LNCAP (cell line): ENCODE measurements around the gene MKX.

Experiments used
- CTCF ChIP-seq: fragments of 450-650 bp; IDR thresholded peaks from 2 replicates; pipeline ENCODE4 v1.5.1; 2017; ENCODE audit warnings: mild to moderate bottlenecking

The MKX gene

DNA sequence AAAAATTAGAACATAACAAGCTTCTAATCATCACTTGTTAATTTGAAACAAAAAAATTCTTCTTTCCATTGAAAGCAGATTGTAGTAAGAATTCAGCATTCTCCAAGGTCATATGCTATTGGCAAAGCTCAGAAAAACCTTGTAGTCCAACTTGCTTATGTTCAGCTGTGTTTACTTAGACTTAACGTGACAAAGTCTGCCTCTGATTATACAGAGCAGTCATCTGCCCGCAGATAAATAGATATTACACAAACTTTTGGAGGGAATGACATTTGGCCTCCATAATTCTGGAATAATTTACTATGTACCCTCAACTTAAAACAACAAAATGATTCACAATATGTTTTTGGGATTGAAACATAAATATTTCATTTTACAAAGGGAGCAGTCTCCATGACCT, 45.8 kb downstream of the MKX start:
- no peak for TF ChIP-seq CTCF

DNA sequence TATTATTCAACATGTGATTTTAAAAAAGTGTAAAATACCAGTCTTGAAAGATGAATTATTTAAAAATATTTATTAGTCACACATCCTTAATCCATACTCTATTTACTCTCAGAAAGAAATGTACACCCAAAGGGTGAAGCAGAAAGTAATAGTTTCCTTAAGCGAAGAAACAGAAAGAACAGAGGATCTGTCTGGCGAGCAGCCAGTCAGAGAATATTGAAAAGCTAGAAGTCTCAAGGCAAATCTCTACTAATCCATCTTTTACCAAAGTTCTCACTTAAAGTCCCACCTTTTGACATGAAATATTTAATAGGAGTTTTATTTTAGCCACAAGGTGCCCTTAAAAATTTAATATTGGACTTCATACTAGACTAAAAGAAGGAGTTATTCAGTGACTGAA, 46.7 kb downstream of the MKX start:
- TF ChIP-seq CTCF: no peak

- no peak for TF ChIP-seq CTCF
Measured at GRCh38 chr10:27696466-27696865, 49.2 kb downstream of the MKX start.

GRCh38 chr10:27695706-27696105, 49.9 kb downstream of the MKX start:
- TF ChIP-seq CTCF: no peak

GRCh38 chr10:27695088-27695487, 50.5 kb downstream of the MKX start:
- TF ChIP-seq CTCF: no peak

GRCh38 chr10:27692663-27693062, 53.0 kb downstream of the MKX start:
- no peak for TF ChIP-seq CTCF

- TF ChIP-seq CTCF: no peak
Measured at GRCh38 chr10:27688991-27689390, 56.6 kb downstream of the MKX start.

DNA sequence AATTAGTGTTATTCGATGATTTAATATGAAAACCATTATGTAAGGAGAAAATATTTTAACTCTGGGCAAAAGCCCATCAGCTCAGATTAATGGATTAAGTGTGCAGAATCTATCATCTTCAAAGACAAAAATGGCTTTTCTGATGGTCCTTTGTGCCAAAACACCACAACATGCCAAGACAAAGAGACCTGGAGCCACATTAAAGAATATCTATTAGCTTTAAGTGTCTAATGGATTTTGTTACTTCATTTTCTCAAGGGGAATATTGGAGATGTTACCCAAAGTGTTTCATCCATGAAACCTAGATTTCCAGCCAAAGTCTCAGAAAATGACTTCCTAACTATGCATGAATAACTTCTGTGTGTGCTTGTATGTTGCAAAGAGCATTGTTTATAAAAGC, 57.3 kb downstream of the MKX start:
- TF ChIP-seq CTCF: no peak
